CD4-positive, alpha-beta T cell treated with Interleukin-21 for 1 hour (primary cell): ENCODE measurements around the gene VEGFB.

Experiments used
- DNase-seq: peaks from one replicate; pipeline ENCODE4 v3.0.0-alpha.2; 2020

The VEGFB gene

DNA sequence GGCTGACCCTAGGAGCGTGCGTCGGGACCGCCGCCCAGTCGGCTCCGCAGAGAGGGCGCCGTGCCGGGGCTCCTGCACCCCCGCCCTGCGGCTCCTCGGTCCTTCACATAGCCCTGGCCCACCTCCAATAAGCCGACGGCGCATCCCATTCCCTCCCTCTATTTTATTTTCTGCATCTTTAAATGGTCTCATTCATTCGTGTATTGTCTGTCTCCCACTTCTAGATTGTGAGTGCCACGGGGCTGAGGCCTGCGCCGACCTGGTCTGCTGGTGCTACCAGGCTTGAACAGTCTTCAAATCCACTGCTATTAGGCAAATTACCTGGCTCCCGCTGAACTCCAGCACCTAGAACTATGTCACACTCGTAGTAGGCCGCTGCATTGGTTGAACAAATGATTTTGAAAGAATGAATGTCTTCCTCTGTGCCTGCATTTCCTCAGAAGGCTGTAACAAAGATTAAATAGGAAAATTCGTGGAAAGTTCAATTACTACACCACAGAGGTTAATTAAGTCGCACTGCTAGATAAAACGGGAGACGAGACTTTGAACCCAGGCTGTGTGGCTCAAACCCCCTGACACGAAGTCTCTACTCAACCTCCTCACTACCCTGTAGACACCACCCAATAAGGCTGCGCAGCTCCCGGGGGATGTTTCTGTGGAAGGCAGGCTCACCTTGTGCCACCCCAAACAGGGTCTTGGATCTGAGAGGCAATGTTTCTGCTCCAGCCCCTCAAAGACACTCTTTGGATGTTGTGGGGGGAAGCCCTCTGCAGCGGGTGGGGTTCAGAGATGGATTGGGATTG lies 13.5 kb downstream of the VEGFB start:
- DNase-seq, result no peak

DNA sequence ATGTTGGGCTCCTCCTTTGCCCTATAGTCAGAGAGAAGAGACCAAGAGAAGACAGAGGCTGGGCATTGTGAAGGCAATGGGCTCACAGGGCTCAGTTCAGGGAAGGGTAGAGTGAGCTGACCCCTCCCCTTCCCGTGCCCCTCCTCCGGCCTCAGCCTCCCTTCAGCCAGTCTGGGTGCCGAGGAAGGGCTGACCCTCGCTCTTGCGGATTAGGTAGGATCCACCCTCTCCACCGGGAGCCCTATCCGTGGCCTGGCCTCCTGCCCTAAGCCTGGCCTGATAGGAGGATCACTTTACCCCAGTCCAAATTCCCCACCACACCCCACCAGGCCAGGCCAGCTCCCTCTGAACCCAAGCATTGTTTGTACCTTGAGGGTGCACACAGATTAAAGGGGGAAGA lies 14.2 kb downstream of the VEGFB start:
- no peak for DNase-seq

DNA sequence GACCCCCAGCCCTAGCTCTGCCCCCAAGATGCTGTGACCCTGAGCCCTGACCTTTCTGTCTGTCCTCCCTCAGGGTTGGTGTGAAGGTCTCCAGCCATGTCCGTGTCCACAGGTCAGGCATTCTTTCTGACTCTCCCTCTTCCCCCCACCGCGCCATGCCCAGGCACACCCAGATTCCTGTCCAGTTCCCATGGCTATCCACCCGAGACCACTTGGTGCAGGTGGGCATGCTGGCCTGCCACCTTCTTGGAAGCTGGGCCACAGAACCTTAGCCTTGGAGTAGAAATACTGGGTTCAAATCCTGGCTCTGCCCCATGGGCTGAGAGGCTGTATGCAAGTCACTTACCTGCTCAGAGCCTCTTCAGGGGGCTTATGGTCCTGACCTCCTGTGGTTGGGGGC lies 14.7 kb downstream of the VEGFB start:
- no peak for DNase-seq

DNA sequence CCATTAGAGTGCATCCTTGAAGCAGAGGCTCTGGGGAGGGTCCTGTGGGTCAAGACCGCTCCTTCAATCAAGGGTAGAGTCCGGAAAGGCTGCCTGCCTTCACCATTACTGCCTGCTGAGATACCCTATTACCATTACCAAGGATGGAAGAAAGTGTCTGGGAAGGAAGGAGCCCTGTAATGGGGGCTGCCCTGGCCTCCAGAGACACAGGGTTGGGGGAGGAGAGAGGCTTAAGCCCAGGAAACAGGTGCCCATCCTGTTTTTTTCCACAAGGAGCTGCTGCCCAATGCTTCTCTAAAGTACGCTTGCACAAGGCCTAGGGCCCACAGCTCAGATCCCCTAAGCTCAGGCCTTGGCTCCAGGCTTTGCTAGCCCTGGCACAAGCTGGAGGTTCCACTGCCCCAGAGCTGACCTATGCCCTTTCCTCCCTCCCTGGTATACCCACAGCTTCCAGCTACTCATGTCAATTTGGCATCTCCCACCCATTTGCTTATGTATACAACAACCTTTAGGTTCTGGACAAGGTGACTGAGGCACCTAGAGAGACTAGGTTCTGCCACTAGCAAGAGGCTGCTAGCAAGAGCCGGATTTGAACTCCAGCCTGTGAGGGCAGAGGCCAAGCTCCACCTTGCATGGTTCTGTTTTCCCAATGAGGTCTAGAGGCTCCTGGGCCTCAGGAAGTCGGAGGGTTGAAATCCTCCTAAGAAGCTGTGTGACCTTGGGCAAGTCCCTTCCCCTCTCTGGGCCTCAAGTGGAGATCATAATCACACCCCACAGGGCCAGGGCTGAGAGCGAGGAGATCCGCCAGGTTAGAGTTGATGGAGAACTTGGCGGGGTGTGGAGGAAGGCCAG lies 15.4 kb downstream of the VEGFB start:
- DNase-seq, result no peak

DNA sequence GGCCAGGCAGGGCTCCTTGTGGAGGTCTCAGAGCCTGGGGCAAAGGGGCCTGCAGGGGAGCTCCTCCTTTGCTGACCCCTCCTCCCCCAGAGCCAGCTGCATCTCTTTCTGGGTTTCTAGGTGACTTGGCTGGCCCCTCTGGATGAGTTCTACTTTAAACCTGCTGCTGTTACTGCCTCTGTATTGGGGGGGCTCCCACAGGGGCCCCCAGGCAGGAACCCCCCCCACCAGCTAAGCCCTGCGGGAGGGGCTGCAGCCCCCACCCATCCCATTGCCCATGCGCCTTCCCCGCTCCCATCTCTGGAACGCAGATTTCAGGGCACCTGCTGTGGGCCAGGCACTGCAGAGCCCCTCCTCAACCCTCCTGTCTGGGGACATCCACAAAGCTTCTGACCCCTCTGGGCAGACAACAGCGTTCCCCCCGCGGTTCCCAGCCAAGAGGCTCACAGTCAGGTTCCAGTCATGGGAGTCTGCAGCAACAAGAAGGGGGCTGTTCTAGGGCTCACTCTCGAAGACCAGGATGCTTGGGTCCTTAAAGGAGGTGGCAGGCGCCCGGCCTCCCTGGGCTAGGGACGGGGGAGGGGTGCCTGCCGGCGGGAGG lies 16.1 kb downstream of the VEGFB start:
- DNase-seq, result no peak

DNA sequence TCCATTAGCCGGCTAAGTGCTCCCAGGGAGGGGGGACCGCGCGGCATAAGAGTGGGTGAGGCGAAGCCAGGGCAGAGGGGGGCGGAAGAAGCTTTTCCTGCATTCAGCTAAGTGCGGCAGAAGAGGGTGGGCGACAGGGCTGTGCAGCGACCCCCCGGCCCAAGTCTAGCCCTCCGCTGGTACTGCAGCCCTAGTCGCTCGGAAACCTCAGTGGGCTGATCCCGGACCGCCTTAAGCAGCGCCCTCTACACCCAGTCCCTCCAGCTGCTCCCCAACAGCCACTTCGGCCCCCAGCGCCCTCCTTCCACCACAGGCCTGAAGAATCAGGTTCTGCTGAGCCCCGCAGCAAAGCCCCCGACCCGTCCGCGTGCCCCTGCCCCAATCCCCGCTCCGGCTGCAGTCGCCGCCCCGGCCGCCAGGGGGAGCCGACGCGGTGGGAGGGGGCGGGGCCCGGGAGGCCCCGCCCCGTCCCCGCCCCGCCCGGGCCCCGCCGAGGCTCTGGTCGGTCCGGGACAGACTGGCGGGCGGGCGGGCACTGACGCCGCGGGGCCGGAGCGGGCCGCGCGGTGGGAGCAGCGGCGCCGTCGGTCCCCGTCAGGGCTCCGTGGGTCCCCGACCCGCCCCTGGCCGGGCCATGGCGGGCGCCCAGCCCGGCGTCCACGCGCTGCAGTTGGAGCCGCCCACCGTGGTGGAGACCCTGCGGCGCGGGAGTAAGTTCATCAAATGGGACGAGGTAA lies 16.8 kb downstream of the VEGFB start, which contains the start of gene PLCB3:
Gene PLCB3 (plus strand): TSS at position 515 of the 737 bp plus-strand sequence. CDS start 120 bp downstream, at position 635.
- peak; percentile 69 for DNase-seq

DNA sequence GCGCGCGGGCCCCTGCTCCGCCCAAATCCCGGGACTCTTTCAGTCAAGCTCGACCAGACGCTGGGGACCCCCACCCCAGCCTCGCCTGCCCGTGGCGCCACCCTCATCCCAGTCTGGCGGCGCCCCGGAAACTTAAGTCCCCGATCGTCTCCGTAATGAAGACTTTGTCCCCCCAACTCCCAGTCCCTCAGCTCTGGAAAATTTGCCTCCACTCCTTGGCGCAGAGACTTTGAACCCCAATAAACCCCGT lies 17.3 kb downstream of the VEGFB start:
- DNase-seq, result no peak

DNA sequence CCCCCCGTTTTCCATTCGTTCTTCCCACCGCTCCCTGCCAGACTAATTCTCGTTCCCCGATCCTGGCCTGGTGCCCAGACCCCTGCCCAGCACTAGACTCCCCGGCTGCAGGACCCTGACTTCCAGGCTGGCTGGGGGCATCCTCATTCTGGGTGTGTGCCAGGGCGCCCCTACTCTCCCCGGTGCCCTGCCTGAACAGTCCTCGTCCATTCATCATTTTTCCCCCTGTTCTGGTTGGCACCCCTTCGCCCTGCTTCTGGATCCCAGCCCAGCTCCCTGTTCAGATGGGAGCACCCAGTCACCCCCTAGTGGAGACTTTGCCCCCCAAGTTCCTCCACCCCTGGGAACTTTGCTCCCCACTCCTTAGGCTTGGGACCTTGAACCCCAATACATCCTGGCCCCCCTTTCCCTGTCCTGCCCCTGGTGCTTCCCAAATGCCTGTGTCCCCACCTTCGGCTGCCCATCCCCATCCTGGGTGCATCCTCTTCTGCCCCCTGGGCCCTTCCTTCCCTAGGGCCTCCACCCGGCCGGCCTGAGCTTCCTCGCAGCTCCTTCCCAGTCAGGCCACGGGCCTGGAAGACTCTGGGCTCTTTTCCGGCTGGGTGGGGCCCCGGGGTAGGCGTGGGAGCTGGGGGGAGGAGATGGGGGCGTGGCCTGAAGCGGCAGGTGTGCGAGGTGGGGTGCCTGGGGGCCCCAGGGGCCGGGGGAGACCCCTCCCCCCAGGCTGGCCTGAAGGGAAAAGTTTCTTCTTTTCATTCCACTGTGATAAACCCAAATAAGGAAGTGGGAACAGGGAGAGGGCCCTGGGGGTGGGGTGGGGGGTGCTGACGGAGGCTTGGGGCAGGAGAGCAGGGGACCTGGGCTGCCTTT lies 17.9 kb downstream of the VEGFB start:
- DNase-seq, result no peak

DNA sequence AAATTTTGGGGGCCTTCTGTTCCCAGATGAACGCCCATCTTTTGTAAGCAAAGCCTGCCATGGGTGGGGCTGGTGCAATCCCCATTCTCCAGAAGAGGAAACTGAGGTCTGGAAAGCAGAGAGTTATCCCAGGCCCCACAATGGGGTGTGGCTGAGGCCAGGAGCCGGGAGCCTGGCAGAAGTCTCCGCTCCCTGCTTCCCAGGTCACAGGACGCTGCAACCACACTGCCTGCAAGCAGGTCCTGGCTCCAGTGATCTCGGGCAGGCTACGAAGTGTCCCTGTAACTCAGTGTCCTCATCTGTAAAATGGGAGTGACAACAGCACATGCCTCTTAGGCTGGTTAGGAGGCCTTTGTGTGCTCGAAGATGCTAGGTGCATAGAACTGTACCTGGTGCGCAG lies 18.7 kb downstream of the VEGFB start:
- no peak for DNase-seq

DNA sequence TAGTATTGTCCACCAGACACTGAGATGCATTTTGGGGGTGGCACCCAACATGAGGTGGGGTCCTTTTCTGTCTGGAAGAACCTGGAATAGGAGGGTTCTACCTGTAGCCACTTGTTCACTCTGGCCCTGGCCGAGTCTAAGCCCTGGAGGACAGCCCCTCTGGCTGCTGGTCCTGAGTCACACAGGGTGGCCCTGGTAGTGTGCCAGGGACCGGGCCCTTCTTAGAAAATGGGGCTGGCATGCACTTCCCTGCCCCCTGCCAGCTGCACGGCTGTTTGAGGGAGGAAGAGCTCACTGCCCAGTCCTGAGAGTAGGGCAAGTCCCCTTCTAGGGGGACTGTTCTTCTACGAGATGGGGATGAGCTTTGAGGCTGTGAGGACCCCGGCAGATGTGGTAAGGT lies 19.1 kb downstream of the VEGFB start:
- no peak for DNase-seq

DNA sequence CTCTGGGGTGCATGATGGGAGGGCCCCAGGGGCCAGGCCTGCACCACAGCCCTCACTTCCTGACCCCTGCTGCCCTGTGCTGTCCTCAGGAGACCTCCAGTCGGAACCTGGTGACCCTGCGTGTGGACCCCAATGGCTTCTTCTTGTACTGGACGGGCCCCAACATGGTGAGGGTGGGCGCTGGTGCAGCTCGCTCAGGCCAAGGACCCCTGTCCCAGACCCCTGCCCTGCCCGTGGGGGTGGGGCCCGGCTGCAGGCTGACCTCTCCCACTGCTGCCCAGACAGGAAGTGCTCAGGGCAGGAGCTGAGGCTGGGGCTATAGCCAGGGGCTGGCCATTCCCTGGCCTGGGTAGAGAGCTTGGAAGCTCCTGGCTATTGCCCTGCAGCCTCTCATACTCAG lies 19.9 kb downstream of the VEGFB start:
- no peak for DNase-seq

DNA sequence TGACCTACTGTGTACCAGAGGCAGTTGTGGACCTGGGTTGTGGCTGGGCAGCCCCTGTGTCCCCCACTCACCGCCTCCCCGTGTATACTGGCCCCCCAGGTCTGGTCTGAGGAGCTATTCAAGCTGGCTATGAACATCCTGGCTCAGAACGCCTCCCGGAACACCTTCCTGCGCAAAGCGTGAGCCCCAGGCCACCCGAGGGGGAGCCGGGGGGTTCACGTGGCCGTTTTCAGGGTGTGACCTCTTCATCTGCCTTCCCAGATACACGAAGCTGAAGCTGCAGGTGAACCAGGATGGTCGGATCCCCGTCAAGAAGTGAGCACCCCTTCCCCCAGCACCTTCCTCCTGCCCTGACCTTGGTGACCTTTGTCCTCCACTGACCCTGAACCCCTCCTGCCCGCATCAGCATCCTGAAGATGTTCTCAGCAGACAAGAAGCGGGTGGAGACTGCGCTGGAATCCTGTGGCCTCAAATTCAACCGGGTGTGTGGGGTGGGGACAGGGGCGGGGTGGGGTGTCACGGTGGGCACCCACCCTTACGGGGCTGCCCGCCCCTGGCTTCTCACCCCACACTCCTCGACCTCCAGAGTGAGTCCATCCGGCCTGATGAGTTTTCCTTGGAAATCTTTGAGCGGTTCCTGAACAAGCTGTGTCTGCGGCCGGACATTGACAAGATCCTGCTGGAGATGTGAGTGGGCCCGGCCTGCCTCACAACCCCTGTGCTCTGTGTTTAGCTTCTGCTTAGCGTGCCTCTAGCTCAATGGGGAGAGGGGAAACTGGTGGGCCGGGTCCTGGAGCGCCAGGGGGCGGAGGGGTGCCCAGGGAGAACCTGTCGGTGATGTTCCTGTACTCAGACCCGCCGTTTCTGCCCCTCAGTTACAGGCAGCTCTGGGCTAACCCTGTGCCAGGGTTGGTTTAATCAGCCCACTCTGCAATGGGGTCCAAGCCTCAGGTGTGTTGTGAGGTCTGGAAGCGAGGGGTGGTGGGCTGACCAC lies 21.0 kb downstream of the VEGFB start:
- DNase-seq, result no peak

DNA sequence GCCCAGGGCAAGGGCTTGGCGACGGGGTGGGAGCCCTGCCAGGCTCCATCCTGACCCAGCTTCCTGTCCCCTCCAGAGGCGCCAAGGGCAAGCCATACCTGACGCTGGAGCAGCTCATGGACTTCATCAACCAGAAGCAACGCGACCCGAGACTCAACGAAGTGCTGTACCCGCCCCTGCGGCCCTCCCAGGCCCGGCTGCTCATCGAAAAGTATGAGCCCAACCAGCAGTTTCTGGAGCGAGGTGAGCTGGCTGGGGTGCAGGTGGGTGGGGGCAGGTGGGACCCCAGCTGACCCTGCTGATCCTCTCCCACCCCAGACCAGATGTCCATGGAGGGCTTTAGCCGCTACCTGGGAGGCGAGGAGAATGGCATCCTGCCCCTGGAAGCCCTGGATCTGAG lies 21.9 kb downstream of the VEGFB start:
- no peak for DNase-seq

DNA sequence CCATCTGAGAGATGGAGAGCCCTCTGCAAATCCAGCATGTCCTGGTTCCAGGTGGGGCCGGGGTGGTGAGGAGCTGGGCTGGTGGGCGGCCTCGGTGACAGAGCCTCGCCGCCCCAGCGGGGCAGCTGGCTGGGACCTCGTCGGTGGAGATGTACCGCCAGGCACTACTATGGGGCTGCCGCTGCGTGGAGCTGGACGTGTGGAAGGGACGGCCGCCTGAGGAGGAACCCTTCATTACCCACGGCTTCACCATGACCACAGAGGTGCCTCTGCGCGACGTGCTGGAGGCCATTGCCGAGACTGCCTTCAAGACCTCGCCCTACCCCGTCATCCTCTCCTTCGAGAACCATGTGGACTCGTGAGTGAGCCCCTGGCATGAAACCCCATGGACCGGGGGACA lies 24.0 kb downstream of the VEGFB start:
- DNase-seq, result no peak

DNA sequence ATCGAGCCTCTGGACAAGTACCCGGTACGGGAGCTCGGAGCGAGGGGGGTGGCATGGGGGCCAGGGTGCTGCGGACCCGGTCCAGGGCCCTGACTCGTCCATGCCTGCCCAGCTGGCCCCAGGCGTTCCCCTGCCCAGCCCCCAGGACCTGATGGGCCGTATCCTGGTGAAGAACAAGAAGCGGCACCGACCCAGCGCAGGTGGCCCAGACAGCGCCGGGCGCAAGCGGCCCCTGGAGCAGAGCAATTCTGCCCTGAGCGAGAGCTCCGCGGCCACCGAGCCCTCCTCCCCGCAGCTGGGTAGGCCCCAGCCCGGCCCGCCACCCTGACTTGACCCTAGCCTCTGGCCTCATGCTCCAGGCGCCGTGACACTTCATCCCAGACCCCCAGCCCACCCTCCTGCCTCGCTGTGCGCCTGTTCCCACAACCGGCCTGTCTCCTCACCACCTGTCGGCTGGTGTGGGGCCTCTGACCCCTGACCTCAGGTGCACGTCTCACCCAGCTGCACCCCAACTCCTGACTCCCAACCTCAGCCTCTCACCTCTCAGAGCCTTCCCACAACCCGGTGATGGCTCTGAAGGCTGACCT lies 24.7 kb downstream of the VEGFB start:
- DNase-seq, result no peak

DNA sequence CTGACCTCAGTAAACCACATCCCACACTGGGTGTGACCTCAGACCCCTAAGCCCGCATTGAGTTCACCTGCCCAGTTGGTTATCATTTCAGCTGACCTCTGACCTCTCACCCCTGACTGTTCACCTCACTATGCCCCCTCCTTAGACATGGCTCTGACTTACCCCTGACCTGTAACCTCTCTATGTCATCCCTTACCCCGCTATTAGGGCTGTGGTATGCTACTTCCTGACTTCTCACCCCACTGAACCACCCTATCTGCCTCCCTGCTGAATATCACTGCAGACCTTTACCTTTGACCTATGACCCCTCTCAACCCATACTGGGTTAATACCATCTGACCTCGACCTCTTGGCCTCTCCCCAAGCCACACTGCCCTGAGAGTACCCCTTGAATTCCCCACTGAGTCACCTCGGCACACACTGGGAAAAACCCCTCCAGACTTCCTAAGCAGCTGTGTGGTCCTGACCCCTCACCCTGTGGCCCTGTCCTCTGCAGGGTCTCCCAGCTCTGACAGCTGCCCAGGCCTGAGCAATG lies 25.2 kb downstream of the VEGFB start:
- no peak for DNase-seq

DNA sequence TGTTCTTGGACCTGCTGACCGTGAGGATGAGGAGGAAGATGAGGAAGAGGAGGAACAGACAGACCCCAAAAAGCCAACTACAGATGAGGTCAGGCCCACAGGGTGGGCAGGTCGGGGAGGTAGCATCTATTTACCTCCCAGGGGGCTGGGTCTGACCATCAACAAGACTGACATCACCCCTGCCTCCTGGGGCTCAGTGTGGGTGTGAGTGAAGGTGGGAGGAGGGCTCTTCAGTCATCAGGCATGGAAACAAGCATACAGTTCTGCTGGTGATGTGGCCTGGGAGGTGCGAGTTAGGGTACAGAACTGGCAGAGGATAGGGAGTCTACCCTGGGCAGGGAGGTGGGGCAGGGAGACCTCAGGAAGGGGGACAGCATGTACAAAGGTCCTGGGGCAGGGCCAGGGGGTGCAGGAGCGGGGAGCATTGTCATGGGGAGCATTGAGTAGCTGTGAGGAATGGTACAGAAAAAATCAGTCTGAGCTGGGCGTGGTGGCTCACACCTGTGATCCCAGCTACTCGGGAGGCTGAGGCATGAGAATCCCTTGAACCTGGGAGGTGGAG lies 25.8 kb downstream of the VEGFB start:
- no peak for DNase-seq

DNA sequence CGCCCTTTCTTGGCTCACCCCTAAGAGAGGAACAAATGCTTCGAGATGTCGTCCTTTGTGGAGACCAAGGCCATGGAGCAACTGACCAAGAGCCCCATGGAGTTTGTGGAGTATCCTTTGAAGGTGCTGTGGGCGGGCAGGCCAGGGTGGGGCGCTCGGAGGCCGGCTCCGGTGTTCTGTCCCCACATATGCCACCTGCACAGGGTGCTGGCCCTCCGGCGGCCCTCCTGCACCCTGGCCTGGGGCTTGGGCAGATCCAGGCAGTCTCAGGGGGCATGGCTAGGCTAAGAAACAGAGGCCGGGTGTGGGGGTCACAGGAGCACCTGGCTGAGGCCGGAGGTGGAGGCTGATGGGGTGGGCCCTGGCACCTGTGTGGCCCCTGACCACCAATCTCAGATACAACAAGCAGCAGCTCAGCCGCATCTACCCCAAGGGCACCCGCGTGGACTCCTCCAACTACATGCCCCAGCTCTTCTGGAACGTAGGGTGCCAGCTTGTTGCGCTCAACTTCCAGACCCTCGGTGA lies 27.2 kb downstream of the VEGFB start:
- DNase-seq, result no peak

DNA sequence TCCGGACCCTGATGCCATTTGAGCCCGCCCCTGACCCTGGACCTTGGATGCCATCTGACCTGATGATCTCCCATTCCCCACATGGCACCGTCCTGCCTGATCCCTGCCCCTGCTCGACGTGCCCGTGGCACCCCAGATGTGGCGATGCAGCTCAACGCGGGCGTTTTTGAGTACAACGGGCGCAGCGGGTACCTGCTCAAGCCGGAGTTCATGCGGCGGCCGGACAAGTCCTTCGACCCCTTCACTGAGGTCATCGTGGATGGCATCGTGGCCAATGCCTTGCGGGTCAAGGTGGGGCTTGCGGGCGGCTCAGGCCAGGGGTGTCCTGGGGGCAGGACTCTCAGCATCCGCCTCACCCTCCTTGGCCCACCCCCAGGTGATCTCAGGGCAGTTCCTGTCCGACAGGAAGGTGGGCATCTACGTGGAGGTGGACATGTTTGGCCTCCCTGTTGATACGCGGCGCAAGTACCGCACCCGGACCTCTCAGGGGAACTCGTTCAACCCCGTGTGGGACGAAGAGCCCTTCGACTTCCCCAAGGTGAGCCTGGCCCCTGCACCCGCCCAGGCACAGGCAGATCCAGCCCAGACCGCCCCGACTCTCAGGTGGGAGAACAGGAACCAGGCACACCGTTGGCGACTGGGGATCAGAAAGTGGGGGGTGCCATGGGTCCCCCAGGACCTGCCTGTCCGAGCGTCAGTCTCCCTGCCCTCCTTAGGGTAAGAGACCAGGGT lies 28.1 kb downstream of the VEGFB start:
- DNase-seq, result no peak
